Hepatocyte (in vitro differentiated cells): Measurements from ENCODE around the gene NPHP4.

Experiments
- CTCF ChIP-seq: fragments of 200-600 bp; sonication (generic); IDR thresholded peaks from 2 replicates; pipeline ENCODE4 v1.5.1; 2016; ENCODE audit warnings: antibody characterized with exemption, mild to moderate bottlenecking; ENCODE audit not compliant: poor library complexity
- EZH2 ChIP-seq: fragments of 200-600 bp; sonication (generic); IDR thresholded peaks from 2 replicates; pipeline ENCODE4 v1.6.1; 2016; ENCODE audit warnings: antibody characterized with exemption, mild to moderate bottlenecking, borderline replicate concordance
- EZH2phosphoT487 ChIP-seq: fragments of 200-600 bp; sonication (generic); IDR thresholded peaks from one replicate; pipeline ENCODE4 v1.6.1; 2018; ENCODE audit warnings: antibody characterized with exemption, mild to moderate bottlenecking, low read depth, moderate library complexity; ENCODE audit not compliant: unreplicated experiment, severe bottlenecking

- TF ChIP-seq CTCF (no peak), EZH2phosphoT487 (no peak), EZH2 (no peak)
These were observed 4.5 kb upstream of the NPHP4 start for GRCh38 chr1:5996641-5997270.
